Measurements from ENCODE around the gene GAS7.
A peak's percentile ranks its signal among the peaks of the same experiment; 100 is the strongest.
"Not testable (repeated sequence)": the region's sequence is repeated elsewhere in the genome, so short reads cannot be mapped to it uniquely, and the experiment has no call there.

Gene GAS7

DNA sequence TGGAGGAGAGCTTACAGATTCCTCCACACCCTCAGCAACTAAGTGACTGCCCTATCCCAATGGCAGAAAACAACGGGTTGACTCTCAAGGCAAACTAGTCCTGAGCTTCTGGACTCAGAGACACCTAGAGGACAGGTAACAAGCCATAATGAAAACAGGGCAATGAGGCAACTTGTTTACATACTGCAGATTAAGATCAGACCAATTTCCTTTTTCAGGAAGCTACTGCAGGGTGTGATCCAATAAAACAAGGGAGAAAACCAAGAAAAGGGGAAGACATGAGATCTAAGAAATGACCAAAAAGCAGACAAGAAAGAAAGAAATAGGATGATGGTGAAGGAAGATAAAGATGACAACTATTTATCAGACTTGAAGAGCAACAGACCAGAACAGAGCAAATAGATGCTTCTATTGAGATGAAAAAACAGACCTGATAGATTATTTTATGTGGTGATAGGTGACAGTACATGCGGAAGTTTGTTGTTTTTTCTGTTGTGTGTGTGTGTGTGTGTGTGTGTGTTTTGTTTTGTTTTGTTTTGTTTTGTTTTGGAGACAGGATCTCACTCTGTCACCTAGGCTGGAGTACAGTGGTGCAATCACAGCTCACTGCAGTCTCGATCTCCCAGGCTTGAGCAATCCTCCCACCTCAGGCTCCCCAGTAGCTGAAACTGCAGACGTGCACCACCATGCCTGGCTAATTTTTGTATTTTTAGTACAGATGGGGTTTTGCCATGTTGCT is 120.7 kb downstream of the GAS7 start:
- DNase-seq: no peak

- DNase-seq: no peak
These were observed 122.5 kb downstream of the GAS7 start for GRCh38 chr17:10075919-10076318.

DNA sequence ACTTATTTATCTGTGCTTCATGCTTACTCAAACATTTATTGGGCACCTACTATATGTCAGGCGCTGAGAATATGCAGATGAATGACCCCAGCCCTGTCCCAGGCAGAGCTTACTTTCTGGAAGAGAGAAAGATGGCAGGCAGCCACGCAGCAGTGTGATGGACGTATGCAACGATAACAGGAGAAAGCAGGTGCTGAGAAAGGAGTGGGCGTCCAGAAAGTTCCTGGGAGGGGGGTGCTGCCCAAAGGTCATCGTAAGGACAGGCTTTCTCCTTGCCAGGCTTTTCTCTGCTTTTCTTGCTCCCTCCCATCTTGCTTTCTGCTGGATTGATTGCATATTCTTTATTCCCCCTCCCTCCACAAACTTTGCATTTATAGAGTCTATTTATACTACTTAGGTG is 124.5 kb downstream of the GAS7 start:
- DNase-seq: no peak

- no peak for DNase-seq
These were observed 125.6 kb downstream of the GAS7 start for GRCh38 chr17:10072556-10073425.

DNA sequence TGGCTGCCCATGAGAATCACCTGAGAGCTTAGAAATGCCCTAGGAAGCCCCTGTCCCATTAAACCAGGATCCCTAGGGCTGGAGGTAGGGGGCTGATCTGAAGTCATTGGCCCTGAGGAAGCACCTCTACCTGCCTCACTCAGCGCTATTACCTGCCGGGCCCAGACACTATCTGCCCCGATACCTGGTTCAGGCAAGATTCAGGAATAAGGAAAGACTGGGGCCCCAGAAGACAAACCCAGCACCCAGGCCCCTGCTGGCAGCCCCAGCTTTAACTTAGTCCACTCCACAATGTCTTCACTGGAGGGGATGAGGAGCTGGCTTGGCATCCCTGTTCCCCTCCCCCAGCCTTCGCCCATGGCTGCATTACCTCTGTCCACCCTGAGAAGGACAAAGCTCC is 126.3 kb downstream of the GAS7 start:
- no peak for DNase-seq

- DNase-seq: no peak
These were observed 127.3 kb downstream of the GAS7 start for GRCh38 chr17:10071141-10071540.

- DNase-seq: no peak
These were observed 127.7 kb downstream of the GAS7 start for GRCh38 chr17:10070690-10071089.

- DNase-seq: no peak
These were observed 129.1 kb downstream of the GAS7 start for GRCh38 chr17:10069301-10069700.

DNA sequence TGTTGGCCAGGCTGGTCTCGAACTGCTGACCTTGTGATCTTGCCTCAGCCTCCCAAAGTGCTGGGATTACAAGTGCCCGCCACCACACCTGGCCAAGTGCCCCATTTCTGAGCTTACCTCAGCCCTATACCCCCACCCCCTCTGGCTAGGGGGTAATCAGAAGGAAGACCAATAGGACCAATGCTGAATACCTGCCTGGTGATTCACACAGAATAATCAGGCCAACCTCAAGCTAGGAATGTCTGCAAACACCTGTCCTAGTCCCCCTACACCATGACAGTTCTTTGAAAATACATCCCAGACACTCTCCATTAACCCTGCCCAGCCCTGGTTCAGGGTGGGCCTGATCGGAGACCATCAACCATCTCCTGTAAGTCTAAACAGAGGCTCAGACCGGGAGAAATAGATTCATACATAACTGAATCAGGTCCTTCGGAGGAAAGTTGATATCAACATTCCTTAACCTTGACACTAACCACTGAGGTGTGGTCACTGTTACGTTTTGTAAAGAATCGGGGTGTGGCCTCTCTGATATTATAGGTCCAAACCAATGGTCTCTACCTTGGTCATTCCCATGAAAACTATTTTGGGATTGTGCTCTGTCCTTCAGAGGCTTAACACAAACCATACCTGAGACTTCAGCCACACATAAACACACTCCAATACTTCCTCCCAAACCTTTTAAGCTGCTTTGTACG is 130.8 kb downstream of the GAS7 start:
- no peak for DNase-seq

DNA sequence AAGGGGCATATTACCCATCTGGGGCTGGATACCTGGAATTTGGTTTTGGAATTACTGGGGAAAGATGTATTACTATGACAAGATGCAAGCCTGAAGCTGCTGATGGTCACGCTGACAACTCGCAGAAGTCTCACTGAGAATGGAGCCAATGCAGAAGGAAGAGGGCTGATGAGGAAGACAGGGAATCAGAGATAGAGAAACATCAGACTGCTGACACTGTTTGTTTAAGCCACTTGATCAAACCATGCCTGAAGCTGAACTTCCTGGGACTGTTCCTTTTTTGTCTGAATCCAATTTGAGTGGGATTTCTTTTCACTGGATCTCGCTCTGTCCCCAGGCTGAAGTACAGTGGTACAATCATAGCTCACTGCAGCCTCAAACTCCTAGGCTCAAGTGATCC is 133.9 kb downstream of the GAS7 start:
- no peak for DNase-seq

DNA sequence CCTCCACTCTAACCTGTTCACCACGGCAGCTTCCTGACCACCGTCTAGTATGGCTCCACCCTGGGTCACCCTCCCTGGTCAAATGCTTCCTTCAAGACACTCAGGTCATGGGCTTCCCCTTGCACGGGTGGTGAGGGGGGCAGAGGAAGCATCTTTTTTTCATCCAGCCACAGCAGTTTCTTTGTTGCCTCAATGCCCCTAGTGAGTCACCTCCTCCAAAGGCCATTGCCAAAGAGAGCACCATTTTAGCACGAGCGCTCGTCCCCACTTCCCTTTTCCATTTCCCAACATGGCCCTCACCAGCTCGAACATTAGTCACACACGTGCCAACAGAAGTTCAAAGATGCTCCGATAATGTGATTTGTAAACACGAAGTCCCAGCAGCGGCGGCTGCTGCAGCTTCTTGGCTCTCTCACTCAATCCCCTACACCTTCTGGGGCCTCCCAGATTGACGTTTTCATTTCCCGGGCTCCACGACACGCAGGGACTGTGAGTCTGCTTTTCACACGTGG is 134.6 kb downstream of the GAS7 start:
- peak in 2 of 58 donors; percentile 24 to 44 for DNase-seq

GRCh38 chr17:10062691-10063385 is 135.6 kb downstream of the GAS7 start:
- DNase-seq: no peak

DNA sequence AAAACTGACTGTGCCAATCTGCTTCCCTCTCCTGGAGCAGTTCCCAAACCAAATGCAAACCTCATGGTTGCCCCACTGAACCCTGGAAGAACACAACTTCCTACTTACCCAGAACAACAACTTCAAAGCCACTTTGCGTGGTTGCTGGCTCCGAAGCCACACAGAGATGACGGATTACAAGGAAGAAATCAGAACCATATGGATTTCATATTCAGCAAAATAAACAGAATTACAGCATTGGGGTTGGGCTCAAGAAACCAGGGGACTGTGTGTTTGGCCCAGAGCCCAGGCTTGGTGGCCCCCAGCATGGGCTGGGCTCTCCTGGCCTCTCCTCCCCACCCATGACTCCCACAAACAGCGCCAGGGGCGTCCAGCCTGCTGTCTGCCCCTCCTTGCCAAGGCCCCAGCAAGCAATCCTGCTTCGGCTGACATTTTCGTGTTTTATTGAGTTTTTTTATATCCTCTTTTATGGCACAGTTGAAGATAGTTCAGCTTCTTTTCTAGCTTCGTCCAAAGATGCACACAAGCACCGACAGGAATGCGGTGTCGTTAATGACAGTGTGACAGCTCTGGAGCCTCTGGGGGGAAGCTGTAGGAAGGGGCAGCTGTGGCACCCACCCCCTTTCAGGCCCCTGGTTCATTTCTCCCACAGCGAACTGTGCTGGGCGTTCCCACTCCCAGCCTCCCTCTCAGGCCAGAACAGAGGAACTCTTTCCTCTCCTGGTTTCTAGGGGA is 137.1 kb downstream of the GAS7 start:
- no peak for DNase-seq

- DNase-seq: no peak
These were observed 137.9 kb downstream of the GAS7 start for GRCh38 chr17:10060526-10060925.

DNA sequence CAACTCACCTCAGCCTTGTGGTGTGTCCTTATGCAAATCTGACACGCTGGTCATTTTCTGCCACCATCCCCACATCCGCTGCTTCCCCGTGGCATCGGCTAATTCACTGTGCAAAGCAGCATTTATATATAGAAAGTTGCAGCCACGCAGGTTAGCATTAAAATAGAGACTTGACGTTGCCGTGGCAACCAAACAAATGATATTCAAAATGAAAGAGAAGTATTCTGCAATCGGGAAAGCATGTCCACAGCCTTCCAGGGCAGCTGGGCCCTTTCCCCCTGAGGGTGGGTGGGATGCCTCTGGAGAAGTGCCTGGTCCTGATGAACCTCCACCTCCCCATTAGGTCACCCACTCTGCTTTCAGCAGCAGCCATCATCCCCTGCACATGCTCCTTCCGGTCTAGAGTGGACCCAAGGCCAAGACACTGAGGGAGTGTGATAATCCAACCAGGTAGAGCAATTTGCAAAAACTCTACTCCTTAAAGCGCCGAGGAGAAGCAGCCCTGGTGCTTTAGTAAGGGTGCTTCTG is 138.7 kb downstream of the GAS7 start:
- peak in 5 of 58 donors; percentile 15 to 45 (median 30) for DNase-seq

DNA sequence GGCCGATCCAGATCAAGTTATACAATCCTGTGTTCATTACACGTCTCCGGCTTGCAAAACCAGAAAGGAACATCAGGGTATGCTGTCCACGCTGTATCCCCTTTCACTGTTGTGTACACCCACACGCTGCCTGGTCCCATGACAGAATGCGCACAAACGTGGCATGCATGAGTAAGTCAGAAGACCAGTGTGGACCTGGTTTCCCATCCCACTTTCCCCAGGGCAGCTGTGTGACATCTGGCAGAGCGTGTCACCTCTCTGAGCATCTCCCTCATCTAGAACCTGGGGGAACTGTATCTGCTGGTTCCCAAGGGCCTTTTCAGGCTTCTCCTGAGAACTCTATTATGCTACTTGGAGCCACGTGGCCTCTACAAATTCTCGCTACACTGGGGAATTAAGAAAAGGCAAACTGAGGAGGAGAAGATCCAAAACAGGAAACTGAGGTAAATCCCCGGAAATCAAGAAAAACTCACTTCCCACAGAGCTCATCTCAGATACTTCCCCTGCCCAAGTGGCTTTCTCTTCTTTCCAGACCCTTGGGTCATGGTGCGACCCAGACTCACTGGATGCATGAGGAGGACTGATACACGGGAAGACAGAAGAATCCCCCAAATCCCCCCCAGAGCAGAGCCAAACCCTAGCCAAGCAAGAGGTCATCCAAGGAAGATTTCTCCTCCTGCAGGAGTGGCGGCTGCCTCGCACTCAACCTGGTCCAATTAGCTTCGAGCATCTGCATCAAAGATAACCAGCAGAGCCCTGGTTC is 139.3 kb downstream of the GAS7 start:
- DNase-seq: peak in 7 of 58 donors; percentile 26 to 42 (median 39)

DNA sequence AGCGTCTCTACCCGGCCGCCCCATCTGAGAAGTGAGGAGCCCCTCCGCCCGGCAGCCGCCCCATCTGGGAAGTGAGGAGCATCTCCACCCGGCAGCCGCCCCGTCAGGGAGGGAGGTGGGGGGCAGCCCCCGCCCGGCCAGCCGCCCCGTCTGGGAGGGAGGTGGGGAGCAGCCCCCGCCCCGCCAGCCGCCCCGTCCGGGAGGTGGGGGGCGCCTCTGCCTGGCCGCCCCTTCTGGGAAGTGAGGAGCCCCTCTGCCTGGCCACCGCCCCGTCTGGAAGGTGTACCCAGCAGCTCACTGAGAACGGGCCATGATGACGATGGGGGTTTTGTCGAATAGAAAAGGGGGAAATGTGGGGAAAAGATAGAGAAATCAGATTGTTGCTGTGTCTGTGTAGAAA is 140.9 kb downstream of the GAS7 start:
- DNase-seq: not testable (repeated sequence)

GRCh38 chr17:10055262-10055975 is 143.0 kb downstream of the GAS7 start:
- DNase-seq: no peak
